Measurements from ENCODE around the gene SPNS1. TPM values are rescaled to one million over a fixed set of nuclear protein-coding genes. Genes with fewer than 3 reads are reported as not detected.
"Not testable (repeated sequence)": the region's sequence is repeated elsewhere in the genome, so short reads cannot be mapped to it uniquely, and the experiment has no call there.

SPNS1 gene
- total RNA-seq, 4 donors from 2014 or later = 17.6 to 25.6 (median 20.2) TPM

DNA sequence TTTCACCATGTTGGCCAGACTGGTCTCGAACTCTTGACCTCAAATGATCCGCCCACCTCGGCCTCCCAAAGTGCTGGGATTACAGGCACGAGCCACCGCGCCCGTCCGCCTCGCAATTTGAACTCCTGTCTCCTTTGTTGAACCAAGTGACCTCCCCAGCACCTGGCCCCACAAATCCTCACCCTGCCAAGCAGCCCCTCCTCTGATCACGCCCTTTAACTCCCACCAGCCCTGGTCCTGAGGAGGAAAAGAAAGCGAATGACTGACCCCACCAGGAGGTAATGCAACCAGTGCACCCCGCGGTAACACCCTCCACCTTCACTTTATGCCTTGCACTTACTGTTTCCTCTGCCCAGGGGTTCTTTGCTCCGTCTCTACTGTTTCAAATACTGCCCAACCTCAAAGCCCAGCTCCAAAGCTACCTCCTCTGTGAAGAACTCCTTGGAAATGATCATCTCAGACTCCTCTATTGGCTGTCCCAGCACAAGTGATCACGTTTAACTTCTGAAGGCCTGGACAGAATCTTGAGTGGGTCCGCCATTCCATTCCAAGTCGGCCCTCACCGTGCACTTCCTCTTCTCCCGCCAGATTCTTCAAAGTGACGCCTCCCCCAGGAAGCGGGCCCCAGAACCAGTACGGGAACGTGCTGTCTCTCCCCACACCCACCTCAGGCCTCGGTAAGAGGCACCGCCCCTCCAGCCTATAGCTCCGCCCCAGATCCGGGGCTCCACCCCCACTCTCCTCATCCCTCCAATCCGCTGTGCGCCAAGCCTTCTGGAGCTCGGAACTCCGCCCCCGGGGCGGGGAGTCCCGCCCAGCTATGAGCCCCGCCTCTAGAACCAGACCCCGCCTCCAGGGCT is 38.4 kb upstream of the SPNS1 start:
- peak overlapping the region in 1 of 2 donors; percentile 33 for H3K4me3 ChIP-seq
- 43% methylated on average over 15 of the region's 36 CpGs; no CpG with 5 or more reads in 1 of the 2 donors for WGBS, 2 donors (ENCODE audit: low coverage in 1 of 2)
- H3K27ac ChIP-seq = no peak overlapping the region

GRCh38 chr16:28936784-28937155 is 37.8 kb upstream of the SPNS1 start:
- ATAC-seq = no peak
- no CpG with 5 or more reads among the region's 26 CpGs for WGBS, 2 donors (ENCODE audit: low coverage in 1 of 2)
- H3K4me3 ChIP-seq = peak overlapping the region in 1 of 2 donors; percentile 33
- H3K27me3 ChIP-seq = peaks cover 28% of the 10 kb centered on the region
- TF ChIP-seq EP300 (IDR thresholded peaks at IDR 0.05) (no peak), POLR2AphosphoS5 (IDR thresholded peaks at IDR 0.05) (no peak), POLR2A (IDR thresholded peaks at IDR 0.05) (no peak), CTCF (IDR thresholded peaks at IDR 0.05) (no peak)
- no peaks in the 10 kb centered on the region for H3K9me3 ChIP-seq
- no peaks in the 10 kb centered on the region for H3K36me3 ChIP-seq
- H3K4me1 ChIP-seq = peaks cover 0 to 12% (median 0%) of the 10 kb centered on the region in 3 donors
- H3K27ac ChIP-seq = no peak overlapping the region

More for the DNA sequence above, 38.4 kb upstream of the SPNS1 start:
- H3K36me3 ChIP-seq = no peaks in the 10 kb centered on the region
- peak; percentile 93 for ATAC-seq
- H3K27me3 ChIP-seq = peaks cover 28% of the 10 kb centered on the region
- no peaks in the 10 kb centered on the region for H3K9me3 ChIP-seq
- TF ChIP-seq EP300 (IDR thresholded peaks at IDR 0.05) (no peak), CTCF (IDR thresholded peaks at IDR 0.05) (no peak), POLR2A (IDR thresholded peaks at IDR 0.05) (no peak), POLR2AphosphoS5 (IDR thresholded peaks at IDR 0.05) (no peak)
- peaks cover 0 to 12% (median 0%) of the 10 kb centered on the region in 3 donors for H3K4me1 ChIP-seq

GRCh38 chr16:28937222-28937876 is 37.2 kb upstream of the SPNS1 start:
- Histone ChIP-seq H3K4me3 (no peak overlapping the region), H3K4me1 (peaks cover 0 to 12% (median 0%) of the 10 kb centered on the region in 3 donors), H3K27ac (no peak overlapping the region), H3K27me3 (peaks cover 28% of the 10 kb centered on the region), H3K9me3 (no peaks in the 10 kb centered on the region), H3K36me3 (no peaks in the 10 kb centered on the region)
- ATAC-seq = no peak
- TF ChIP-seq EP300 (IDR thresholded peaks at IDR 0.05) (no peak), CTCF (IDR thresholded peaks at IDR 0.05) (no peak), POLR2A (IDR thresholded peaks at IDR 0.05) (no peak), POLR2AphosphoS5 (IDR thresholded peaks at IDR 0.05) (no peak)
- 43 to 64% methylated on average over 1 to 6 of the region's 14 CpGs for WGBS, 2 donors (ENCODE audit: low coverage in 1 of 2)

GRCh38 chr16:28938721-28939120 is 35.9 kb upstream of the SPNS1 start:
- ATAC-seq = no peak

GRCh38 chr16:28939825-28940224 is 34.8 kb upstream of the SPNS1 start:
- H3K36me3 ChIP-seq, ATAC-seq: not testable (repeated sequence)
- 84 to 100% methylated on average over 3 to 6 of the region's 7 CpGs for WGBS, 2 donors (ENCODE audit: low coverage in 1 of 2)

More at GRCh38 chr16:28938721-28939120, 35.9 kb upstream of the SPNS1 start:
- Histone ChIP-seq H3K4me1 (peaks cover 0 to 12% (median 0%) of the 10 kb centered on the region in 3 donors), H3K27me3 (peaks cover 28% of the 10 kb centered on the region), H3K9me3 (no peaks in the 10 kb centered on the region), H3K27ac (no peak overlapping the region), H3K36me3 (no peaks in the 10 kb centered on the region), H3K4me3 (no peak overlapping the region)
- TF ChIP-seq POLR2AphosphoS5 (IDR thresholded peaks at IDR 0.05) = no peak
- no peak for TF ChIP-seq EP300 (IDR thresholded peaks at IDR 0.05)
- TF ChIP-seq CTCF (IDR thresholded peaks at IDR 0.05) = no peak
- TF ChIP-seq POLR2A (IDR thresholded peaks at IDR 0.05) = no peak
- 80 to 100% methylated on average over 1 of the region's 7 CpGs for WGBS, 2 donors (ENCODE audit: low coverage in 1 of 2)

More at GRCh38 chr16:28939825-28940224, 34.8 kb upstream of the SPNS1 start:
- H3K4me1 ChIP-seq = peaks cover 0 to 13% (median 0%) of the 10 kb centered on the region in 3 donors
- H3K27ac ChIP-seq, H3K9me3 ChIP-seq, H3K4me3 ChIP-seq: not testable (repeated sequence)
- H3K27me3 ChIP-seq = peaks cover 28% of the 10 kb centered on the region
